ENCODE measurements around the gene PDCL2.

DNA sequence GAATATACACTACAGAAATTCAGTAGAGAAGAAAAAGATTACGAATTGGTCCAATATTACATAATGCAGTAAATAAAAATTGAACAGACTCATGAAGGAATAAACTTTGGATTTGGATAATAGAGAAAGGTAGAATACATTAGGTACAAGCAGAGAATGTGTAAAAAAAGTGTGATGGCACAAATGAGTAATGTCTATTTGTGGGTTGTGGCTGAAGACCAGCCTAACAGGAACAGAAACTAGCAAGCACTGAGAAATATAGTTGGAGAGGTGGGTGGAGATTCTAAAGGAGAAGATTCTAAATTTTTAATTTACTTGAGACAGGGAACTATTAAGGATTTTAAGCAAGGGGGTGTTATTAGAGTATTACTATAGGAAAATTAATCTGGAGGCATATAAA, 30.2 kb downstream of the PDCL2 start:
- TF ChIP-seq, protein P1, sequence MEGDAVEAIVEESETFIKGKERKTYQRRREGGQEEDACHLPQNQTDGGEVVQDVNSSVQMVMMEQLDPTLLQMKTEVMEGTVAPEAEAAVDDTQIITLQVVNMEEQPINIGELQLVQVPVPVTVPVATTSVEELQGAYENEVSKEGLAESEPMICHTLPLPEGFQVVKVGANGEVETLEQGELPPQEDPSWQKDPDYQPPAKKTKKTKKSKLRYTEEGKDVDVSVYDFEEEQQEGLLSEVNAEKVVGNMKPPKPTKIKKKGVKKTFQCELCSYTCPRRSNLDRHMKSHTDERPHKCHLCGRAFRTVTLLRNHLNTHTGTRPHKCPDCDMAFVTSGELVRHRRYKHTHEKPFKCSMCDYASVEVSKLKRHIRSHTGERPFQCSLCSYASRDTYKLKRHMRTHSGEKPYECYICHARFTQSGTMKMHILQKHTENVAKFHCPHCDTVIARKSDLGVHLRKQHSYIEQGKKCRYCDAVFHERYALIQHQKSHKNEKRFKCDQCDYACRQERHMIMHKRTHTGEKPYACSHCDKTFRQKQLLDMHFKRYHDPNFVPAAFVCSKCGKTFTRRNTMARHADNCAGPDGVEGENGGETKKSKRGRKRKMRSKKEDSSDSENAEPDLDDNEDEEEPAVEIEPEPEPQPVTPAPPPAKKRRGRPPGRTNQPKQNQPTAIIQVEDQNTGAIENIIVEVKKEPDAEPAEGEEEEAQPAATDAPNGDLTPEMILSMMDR (IDR thresholded peaks at IDR 0.05) = no peak
- TF ChIP-seq POLR2A (IDR thresholded peaks at IDR 0.05) = no peak

Measured in esophagus squamous epithelium (tissue), 4 donors.